Stimulated activated naive CD8-positive, alpha-beta T cell treated with anti-CD3 and anti-CD28 coated beads, Interleukin-15, amount 100 ng/mL, for 72 hours (primary cell): ENCODE results near the gene THRB.

Experiments
- ATAC-seq: fragments of 150-1000 bp; cut with Tn5 transposase; 2 replicates; pipeline ENCODE4 v1.10.0; 2021; ENCODE audit warnings: mild to moderate bottlenecking, moderate library complexity
- DNase-seq, 2 donors: peaks; one replicate each; pipeline ENCODE4 v3.0.0; 2021 to 2022
- H3K27ac Mint-ChIP-seq, 2 donors: one replicate each; pipeline ENCODE4 v1.8.0; 2022; ENCODE audit warnings: mild to moderate bottlenecking in 2 of 2, mixed read lengths in 2 of 2, moderate library complexity in 2 of 2
- H3K27me3 Mint-ChIP-seq: one replicate; pipeline ENCODE4 v1.8.0; 2022; ENCODE audit warnings: mixed read lengths
- H3K4me1 Mint-ChIP-seq: one replicate; pipeline ENCODE4 v1.8.0; 2022; ENCODE audit warnings: mild to moderate bottlenecking, mixed read lengths
- H3K4me3 Mint-ChIP-seq, 2 donors: one replicate each; pipeline ENCODE4 v1.8.0; 2022; ENCODE audit warnings: mild to moderate bottlenecking in 2 of 2, mixed read lengths in 2 of 2, moderate library complexity in 1 of 2
- H3K9me3 Mint-ChIP-seq, 2 donors: one replicate each; pipeline ENCODE4 v1.8.0; 2022; ENCODE audit warnings: mixed read lengths in 2 of 2

Gene THRB

DNA sequence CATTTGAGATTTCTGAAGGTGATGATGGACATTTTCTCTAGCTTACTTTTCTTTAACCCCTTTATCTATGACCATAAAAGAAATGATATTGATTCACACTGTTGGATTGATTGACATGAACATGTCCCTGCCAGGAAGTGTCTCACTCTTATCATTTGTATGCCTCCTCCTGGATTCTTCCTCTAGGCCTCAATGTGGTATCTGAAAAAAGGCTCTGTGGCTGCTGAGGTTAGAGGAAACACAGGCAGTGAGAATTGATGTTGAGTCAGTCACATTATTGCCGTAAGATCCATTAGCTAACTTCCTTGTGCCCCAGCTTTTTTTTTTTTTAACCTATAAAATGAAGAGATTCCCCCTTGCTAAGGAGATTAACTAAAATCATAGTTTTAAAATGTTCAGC is 8.0 kb upstream of the THRB start:
- no peak for DNase-seq
- ATAC-seq = no peak
- no peak overlapping the region for H3K27ac Mint-ChIP-seq

DNA sequence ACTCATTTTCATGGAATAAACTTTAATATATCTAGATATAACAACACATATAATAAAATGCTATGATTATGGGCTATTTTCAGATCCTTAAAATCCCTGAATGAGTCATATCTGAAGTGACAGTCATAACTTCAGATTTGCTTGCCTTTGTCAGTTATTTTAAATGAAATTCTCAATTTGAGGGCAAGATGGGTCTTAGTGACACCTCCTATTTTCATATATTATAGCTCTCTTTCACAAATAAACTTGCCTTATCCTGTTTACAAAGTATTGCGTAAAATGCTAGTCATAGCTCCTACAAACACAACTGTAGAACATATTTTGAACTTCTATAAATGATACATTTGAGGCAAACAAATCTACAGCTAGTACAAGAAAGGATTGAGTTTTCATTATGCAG is 6.2 kb upstream of the THRB start:
- Mint-ChIP-seq H3K4me1 (peaks cover 13% of the 10 kb centered on the region), H3K9me3 (peaks cover 0 to 6% of the 10 kb centered on the region in 2 donors), H3K27ac (no peak overlapping the region), H3K4me3 (no peak overlapping the region), H3K27me3 (peaks cover 28% of the 10 kb centered on the region)
- ATAC-seq (no peak), DNase-seq (no peak)

More for the DNA sequence above, 8.0 kb upstream of the THRB start:
- H3K9me3 Mint-ChIP-seq = peaks cover 0 to 6% of the 10 kb centered on the region in 2 donors
- peaks cover 11% of the 10 kb centered on the region for H3K27me3 Mint-ChIP-seq
- no peak overlapping the region for H3K4me3 Mint-ChIP-seq
- H3K4me1 Mint-ChIP-seq = peaks cover 9% of the 10 kb centered on the region

DNA sequence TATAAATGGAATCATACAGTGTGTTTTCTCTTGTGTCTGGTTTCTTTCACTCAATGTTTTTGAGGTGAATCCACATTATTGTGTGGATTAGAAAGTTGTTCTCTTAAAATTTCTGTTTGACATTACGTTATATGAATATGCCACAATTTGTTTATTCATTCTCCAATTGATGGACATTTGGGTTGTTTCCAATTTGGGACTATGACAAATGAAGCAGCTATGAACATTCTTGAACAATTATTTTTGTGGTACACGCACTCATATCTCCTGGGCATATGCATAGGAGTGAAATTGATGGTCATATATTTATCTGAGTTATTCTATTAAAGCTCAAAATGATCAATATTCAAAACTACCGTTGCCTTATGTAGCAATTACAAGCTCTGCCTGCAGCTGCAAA is 5.3 kb upstream of the THRB start:
- Mint-ChIP-seq H3K27me3 (peaks cover 36% of the 10 kb centered on the region), H3K9me3 (peaks cover 0 to 6% of the 10 kb centered on the region in 2 donors), H3K27ac (no peak overlapping the region), H3K4me1 (peaks cover 21% of the 10 kb centered on the region), H3K4me3 (no peak overlapping the region)
- DNase-seq = no peak
- no peak for ATAC-seq

DNA sequence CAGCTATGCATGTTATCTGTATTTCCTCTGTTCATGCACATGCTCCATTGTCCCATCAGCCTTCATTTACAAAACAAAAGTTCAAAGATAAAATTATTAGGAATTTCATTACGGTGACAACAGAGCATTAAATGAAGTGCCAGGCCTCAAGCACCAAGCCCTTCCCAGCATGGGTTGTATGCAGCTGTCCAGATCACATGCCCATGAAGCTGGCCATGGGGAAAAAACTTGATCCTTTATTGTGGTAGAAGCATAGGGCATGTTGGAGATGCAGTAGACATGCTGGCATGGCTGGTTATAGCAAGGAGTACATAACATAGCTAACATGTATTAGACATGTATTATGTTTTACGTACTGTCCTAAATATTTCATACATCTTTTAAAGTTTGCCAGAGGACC is 4.1 kb upstream of the THRB start:
- Mint-ChIP-seq H3K4me1 (peaks cover 21% of the 10 kb centered on the region), H3K27ac (no peak overlapping the region), H3K27me3 (peaks cover 48% of the 10 kb centered on the region), H3K4me3 (no peak overlapping the region), H3K9me3 (no peaks in the 10 kb centered on the region)
- DNase-seq (no peak), ATAC-seq (no peak)

DNA sequence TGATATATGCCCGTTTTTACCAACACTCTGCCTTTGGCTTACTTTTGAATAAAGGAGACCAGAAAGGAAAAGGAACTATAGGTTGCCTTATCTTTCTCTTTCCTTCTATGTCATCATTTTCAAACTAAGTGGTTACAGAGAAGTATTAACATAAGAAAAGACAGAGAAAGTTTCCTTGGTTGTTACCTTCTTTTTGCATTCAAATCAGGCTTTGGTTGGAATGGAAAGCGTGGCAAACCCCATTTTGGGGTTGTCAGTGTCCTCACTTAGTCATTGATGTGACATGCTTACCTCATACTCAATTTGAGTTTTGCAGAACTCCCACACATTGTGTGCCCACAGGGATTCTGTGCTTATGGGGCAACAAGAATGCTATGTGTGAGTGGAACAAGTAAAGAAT is 3.7 kb upstream of the THRB start:
- Mint-ChIP-seq H3K9me3 (no peaks in the 10 kb centered on the region), H3K27ac (no peak overlapping the region), H3K4me1 (peaks cover 20% of the 10 kb centered on the region), H3K4me3 (no peak overlapping the region), H3K27me3 (peaks cover 52% of the 10 kb centered on the region)
- DNase-seq = peak in 1 of 2 donors; percentile 43
- peak; percentile 74 for ATAC-seq

DNA sequence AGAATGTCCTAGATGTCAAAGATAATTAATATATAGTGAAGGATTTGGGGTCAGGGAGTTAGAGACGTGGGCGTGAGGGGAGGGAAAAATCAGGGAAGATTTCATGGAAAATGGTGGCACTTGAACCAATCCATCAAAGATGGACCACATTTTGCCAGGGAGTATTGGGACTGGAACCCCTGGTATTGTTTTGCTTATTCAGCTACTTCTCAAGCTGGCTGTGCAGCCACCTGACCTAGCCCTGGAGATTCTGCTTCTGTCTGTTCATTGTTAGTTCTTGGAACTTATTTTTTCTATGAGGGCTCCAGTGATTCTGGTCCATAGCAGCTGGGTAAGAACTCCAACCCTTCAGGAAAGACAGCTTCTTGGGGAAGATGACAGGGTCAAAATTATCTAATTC is 3.3 kb upstream of the THRB start:
- Mint-ChIP-seq H3K4me1 (peaks cover 16% of the 10 kb centered on the region), H3K27ac (no peak overlapping the region), H3K4me3 (no peak overlapping the region), H3K9me3 (no peaks in the 10 kb centered on the region), H3K27me3 (peaks cover 56% of the 10 kb centered on the region)
- no peak for ATAC-seq
- no peak for DNase-seq

DNA sequence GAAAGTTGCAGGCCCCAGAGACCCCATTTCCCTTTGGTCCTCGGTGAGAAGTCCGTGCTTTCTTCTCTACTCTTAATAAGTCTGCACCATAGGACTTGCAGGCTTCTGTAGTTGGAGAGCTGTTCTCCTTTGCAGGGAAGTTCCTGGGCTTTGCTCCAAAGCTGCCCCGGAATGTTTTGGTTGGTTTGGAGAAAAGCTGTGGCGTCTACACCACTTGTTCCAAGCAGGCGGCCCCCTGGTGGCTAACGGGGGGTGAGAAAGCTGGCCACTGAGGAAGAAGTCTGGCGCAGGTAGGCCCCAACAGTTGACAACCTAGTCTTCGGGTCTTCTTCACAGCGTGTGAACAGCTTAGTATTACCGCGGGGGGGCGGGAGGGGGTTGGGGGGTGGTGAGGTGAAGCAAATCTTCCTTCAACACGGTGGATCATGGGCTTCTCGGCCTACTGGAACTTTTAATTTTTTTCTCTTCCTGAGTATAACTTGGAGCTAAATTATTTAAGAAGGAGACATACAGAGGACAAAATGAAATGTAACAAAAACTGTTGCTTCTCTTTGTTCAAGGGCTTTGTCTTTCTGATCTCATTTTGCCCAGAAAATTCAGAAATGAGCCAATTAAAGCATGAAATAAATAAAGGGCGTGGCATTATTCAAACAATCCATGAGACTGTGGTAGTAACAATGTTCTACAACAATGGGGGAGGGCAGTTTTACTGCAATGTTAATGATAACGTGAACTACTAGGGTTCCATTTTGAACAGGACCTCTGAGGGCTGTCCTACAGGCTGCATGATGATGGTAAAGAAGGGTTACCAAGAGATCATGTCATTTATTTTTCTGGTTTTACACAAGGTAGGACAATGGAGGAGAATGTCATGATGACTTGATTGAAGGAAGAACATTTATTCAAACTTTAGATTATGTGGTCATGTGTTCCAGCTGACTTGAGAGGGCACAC is 2.2 kb upstream of the THRB start:
- Mint-ChIP-seq H3K9me3 (no peaks in the 10 kb centered on the region), H3K4me3 (no peak overlapping the region), H3K4me1 (peaks cover 12% of the 10 kb centered on the region), H3K27me3 (peaks cover 67% of the 10 kb centered on the region), H3K27ac (no peak overlapping the region)
- DNase-seq = no peak
- ATAC-seq = no peak

DNA sequence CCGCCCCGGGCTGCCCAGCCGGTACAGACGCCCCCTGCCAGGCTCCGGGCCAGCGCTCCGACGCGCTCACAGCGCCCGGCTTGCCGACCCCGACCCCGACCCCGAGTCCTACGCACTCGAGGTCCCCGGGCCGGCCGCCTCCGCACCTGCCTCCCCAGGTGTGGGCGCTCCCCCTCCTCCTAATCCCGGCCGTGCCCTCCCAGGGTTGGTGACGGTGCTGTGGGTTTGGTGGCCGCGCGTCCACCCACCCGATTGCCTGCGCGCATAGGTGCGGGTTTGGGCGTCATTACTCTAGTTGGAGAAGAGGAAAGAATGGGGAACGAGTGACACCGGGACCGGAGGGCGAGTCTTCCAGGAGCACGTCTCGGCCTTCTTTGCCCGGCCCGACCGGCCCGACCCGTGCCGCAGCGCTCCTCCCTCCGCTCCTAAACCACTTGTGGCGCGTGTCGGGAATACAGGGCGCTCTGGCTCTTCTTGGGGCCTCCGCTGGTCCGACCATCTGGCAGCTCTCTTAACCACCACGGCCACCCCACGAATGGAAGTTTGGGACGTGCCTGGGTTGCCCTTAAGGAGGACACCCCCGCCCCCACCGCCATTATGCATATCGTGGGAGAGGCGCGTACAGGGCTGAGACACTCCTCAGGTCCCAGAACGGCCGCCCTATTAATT is 810 bp upstream of the THRB start:
- no peaks in the 10 kb centered on the region for H3K9me3 Mint-ChIP-seq

DNA sequence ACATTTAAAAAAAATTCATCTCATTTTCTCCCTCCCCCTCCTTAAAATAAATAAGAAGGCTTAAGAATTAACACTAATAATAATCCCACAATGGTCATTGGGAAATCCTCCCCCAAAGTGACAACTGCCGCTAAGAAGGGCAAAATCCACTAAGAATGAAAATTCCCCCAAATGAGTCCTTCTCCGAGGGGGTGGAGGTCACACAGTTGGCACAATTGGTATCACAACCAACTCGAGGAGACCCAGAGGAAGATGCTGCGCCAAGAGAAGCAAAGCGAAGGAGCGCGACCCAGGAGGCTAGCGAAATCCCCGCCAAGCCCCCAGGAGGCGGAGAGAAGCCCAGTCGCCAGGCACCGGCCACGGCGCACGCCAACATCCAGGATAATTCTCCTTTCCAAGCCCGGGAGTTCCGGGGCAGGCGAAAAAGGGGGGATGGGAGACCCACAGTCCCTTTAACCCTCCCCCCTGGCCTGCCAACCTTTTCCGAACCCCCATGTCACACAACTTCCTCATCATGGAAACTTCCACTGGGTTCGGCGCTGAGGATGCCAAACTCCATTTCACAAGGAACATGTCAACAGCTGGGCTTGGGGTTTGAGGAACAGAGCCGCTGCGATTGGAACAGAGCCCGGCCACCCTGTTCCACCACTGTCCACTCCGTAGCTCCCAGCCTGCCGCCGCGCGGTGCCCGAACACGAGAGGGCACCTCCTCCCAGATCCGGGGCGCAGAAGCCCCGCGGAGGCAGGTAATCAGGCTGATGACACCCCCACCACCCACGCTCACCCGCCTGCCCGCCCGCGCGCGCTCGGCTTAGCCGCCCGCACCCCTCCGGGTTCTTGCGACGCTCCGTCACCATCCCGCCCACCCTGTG is 668 bp downstream of the THRB start:
- peak overlapping the region; percentile 32 to 69 for H3K4me3 Mint-ChIP-seq
- no peak overlapping the region for H3K27ac Mint-ChIP-seq
- ATAC-seq (no peak), DNase-seq (no peak)
- peaks cover 66% of the 10 kb centered on the region for H3K27me3 Mint-ChIP-seq
- peaks cover 12% of the 10 kb centered on the region for H3K4me1 Mint-ChIP-seq
- H3K9me3 Mint-ChIP-seq = no peaks in the 10 kb centered on the region

More for the DNA sequence above, 810 bp upstream of the THRB start:
- ATAC-seq = peak; percentile 31
- no peak for DNase-seq
- Mint-ChIP-seq H3K27ac (no peak overlapping the region), H3K27me3 (peaks cover 72% of the 10 kb centered on the region), H3K4me1 (peaks cover 12% of the 10 kb centered on the region), H3K4me3 (peak overlapping the region; percentile 65 to 70)

DNA sequence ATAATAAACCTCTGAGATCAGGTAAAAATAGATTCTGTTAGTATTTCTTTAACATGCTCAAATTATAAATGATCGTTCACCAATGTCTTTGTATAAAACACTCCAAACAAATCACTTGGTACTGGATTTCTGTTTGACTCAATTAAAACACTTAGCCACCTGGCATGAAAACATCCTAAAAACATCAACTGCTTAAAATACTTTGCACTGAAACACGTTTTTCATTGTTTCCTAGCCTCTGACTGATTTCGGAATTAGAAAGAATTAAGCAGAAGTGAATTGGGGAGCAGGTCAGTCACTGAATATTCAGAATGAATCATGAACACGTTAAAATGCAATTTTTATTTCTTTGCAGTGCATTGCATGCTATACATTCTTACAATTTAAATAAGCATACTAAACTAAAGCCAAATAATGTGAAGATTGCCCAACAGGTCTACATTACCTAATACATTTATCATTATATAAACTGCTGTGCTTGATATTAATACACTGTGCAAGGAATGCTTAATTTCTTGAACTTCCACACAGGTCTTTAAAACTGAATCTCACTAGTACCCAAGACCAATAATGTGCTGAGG is 1.6 kb downstream of the THRB start:
- peaks cover 12% of the 10 kb centered on the region for H3K4me1 Mint-ChIP-seq
- DNase-seq (no peak), ATAC-seq (no peak)
- H3K9me3 Mint-ChIP-seq = no peaks in the 10 kb centered on the region
- H3K27ac Mint-ChIP-seq = no peak overlapping the region
- H3K27me3 Mint-ChIP-seq = peaks cover 61% of the 10 kb centered on the region
- H3K4me3 Mint-ChIP-seq = no peak overlapping the region

DNA sequence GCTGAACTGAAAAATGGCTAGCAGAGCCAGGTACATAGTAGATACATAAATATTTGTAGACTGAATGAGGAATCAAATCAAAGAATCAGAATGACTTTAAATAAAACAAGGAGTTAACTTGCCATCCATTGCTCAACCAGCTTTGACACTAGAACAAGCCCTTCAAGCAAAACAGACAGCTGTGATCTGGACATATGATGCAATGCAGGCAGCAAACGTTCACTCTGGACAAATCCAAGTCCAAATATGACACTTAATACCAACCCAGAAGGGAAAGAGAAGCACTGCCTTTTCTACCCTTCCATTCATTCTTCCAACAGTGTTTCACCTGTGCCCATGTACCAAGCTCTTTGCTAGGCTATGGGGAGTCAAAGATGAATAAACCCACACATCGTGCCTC is 4.5 kb downstream of the THRB start:
- ATAC-seq (no peak), DNase-seq (no peak)
- H3K27me3 Mint-ChIP-seq = peaks cover 45% of the 10 kb centered on the region
- no peaks in the 10 kb centered on the region for H3K9me3 Mint-ChIP-seq
- no peak overlapping the region for H3K27ac Mint-ChIP-seq
- peaks cover under 1% of the 10 kb centered on the region for H3K4me1 Mint-ChIP-seq
- no peak overlapping the region for H3K4me3 Mint-ChIP-seq

DNA sequence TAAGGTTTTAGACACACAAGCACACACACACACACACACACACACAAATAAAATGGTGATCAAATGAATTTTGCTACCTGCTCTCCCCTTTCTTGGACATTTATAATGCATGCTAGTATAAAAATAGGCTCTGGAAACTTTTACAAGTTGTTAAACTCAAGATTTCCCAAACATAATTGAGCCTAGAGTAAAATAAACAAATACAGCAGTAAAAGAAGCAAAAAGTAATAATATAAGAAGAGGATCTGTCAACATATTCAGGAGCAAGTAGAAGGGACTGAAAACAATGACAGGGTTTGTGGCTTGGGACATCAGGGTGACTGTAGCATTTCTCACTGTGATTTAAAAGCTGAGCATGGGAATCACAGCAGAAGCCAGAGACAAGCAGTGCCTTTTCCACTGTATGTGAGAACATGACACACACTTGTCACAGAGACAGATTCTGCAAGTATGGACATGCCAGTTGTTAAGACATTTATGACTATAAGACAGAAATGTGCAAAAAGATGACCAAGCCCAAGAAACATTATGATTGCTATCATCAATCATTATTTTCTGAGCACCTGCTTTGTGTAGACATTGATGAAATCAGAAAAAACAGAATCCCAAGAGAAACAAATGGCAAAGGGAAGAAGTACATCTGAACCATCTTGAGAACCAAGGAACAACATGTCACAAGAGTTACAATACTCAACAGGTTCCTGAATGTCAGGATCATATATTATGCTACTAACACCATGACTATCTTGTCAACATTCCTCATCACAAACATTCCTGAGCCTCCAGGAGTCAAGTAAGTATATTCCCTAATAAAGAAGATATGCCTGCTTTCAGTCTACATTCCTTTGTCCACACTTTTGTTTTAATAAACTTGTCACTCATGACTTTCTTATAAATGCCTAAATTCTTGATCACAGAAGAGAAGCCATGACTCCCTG is 7.1 kb downstream of the THRB start:
- Mint-ChIP-seq H3K27me3 (peaks cover 23% of the 10 kb centered on the region), H3K9me3 (no peaks in the 10 kb centered on the region), H3K27ac (peak overlapping the region in 1 of 2 donors; percentile 48), H3K4me3 (no peak overlapping the region), H3K4me1 (no peaks in the 10 kb centered on the region)
- ATAC-seq (no peak), DNase-seq (no peak)

DNA sequence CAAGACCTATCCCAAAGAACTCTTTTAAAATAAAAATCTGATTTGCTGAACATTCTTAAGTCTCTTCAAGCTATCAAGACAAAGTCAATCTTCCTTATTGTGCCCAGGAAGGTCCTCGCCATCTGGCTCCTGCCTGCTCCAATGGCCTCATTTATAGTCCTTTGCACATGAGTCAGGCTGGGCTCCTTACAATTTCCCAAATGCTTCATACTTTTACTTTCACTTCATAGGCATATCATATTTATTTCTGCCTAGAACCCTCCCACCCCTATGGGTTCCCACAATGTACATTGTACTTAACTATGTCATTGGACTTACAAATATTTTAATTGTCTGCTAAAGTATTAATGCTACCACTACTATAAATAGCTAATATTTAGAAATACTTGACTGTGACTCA is 9.1 kb downstream of the THRB start:
- Mint-ChIP-seq H3K4me3 (no peak overlapping the region), H3K27me3 (peaks cover 15% of the 10 kb centered on the region), H3K9me3 (no peaks in the 10 kb centered on the region), H3K4me1 (no peaks in the 10 kb centered on the region), H3K27ac (no peak overlapping the region)
- ATAC-seq (no peak), DNase-seq (no peak)

DNA sequence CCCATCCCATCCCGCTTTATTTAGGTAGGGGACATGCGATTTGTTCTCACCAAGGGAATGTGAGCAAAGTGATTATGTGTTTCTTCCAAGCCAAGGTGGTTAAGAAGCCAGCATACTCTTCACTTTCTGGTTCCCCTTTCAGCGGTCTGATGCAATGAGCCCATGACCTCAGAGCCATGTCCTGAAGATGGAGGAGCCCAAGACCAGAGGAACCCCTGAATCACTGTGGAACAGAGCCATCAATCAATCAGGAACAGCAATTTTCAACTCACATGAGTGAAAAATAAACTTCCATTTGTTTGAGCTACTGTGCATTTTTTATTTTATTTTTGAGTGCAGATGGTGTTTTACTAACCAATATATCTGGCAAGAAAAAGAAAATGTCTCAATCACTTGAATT is 10.8 kb downstream of the THRB start:
- no peaks in the 10 kb centered on the region for H3K9me3 Mint-ChIP-seq
- ATAC-seq (no peak), DNase-seq (no peak)
- H3K27me3 Mint-ChIP-seq = peaks cover 22% of the 10 kb centered on the region
- H3K4me3 Mint-ChIP-seq = no peak overlapping the region
- no peaks in the 10 kb centered on the region for H3K4me1 Mint-ChIP-seq
- no peak overlapping the region for H3K27ac Mint-ChIP-seq
